OCI-LY3 (cell line): ENCODE results near the gene SPATA24.

Source experiments
- CTCF ChIP-seq: fragments of 200-600, 300-600 bp; sonication (generic); IDR thresholded peaks from 2 replicates; pipeline ENCODE4 v1.5.1; 2014; ENCODE audit warnings: antibody characterized with exemption, low read length, low read depth
- EZH2phosphoT487 ChIP-seq: fragments of 200-600 bp; shearing (Covaris generic); IDR thresholded peaks from 2 replicates; pipeline ENCODE4 v1.6.1; 2018; ENCODE audit warnings: antibody characterized with exemption, mixed run types, low read depth

- TF ChIP-seq CTCF = no peak
- no peak for TF ChIP-seq EZH2phosphoT487
These were observed 42.0 kb downstream of the SPATA24 start for GRCh38 chr5:139361835-139362429.
